Measurements from ENCODE around the gene VSTM2B.

The VSTM2B gene

GRCh38 chr19:29609636-29610035 is 83.8 kb downstream of the VSTM2B start:
- Histone ChIP-seq H3K9ac (ENCODE audit: low read depth in 1 of 2, low read length in 2 of 2) (no peak overlapping the region), H3K36me3 (ENCODE audit: control insufficient read depth in 2 of 2, insufficient read depth in 2 of 2, low read length in 2 of 2) (peaks cover 42 to 45% of the 10 kb centered on the region in 2 donors), H3K4me1 (ENCODE audit: control insufficient read depth in 2 of 2, insufficient read depth in 2 of 2, low read length in 2 of 2) (peaks cover 6 to 10% of the 10 kb centered on the region in 2 donors), H3K27ac (ENCODE audit: low read depth in 2 of 2, low read length in 2 of 2) (no peak overlapping the region), H3K9me3 (ENCODE audit: control insufficient read depth in 2 of 2, low read length in 2 of 2) (no peaks in the 10 kb centered on the region), H3K27me3 (ENCODE audit: control insufficient read depth in 2 of 2, insufficient read depth in 2 of 2, low read length in 2 of 2) (no peaks in the 10 kb centered on the region), H3K4me3 (ENCODE audit: low read length in 2 of 2) (no peak overlapping the region)

DNA sequence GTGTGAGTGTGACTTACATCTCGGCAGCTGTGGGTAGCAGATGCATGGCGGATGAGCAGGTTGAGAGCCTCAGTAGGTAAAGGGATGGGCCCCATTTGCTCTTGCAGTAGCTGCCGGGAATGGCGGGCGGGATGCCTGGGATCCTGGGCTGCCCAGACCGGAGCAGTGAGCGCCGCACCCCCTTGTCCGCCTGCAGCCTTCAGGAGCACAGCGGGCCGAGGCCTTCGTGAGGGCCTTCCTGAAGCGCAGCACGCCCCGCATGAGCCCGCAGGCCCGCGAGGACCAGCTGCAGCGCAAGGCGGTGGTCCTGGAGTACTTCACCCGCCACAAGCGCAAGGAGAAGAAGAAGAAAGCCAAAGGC is 84.4 kb downstream of the VSTM2B start:
- no peaks in the 10 kb centered on the region for H3K27me3 ChIP-seq (ENCODE audit: control insufficient read depth in 2 of 2, insufficient read depth in 2 of 2, low read length in 2 of 2)
- peaks cover 45 to 46% of the 10 kb centered on the region in 2 donors for H3K36me3 ChIP-seq (ENCODE audit: control insufficient read depth in 2 of 2, insufficient read depth in 2 of 2, low read length in 2 of 2)
- peaks cover 6 to 8% of the 10 kb centered on the region in 2 donors for H3K4me1 ChIP-seq (ENCODE audit: control insufficient read depth in 2 of 2, insufficient read depth in 2 of 2, low read length in 2 of 2)
- no peak overlapping the region for H3K27ac ChIP-seq (ENCODE audit: low read depth in 2 of 2, low read length in 2 of 2)
- no peaks in the 10 kb centered on the region for H3K9me3 ChIP-seq (ENCODE audit: control insufficient read depth in 2 of 2, low read length in 2 of 2)
- H3K9ac ChIP-seq (ENCODE audit: low read depth in 1 of 2, low read length in 2 of 2) = no peak overlapping the region
- no peak overlapping the region for H3K4me3 ChIP-seq (ENCODE audit: low read length in 2 of 2)

DNA sequence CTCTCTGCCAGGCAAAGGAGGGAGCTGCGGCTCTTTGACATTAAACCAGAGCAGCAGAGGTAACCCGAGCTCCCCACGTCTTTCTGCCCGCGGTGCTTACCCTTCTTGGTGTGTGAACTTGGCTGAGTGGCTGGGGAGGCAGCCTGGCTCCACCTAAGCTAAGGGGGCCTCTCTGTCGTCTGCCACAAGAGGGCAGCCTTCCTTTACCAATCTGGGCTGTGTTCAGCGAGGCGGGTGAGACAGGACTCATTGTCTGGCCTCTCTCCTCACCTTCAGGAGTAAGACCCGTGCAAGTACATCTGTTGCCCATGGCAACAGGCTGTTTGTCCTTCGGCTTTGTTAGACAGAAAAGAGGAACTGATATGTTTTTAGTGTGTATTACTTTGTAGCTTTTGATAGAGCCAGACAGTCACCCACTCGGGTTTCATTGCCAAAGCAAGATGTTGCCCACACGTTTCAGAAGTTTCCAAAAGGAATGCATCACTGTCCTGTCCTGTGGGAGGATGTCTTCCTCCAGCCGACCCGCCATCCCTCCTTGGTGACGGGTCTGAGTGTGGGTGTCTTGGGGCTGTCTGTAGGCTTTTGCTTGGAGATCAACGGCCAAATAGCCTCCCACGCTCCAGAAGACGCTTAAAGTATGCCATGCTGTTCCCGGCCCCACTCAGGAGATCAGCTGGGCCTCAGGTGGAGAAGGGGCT is 84.9 kb downstream of the VSTM2B start:
- peaks cover 5 to 6% of the 10 kb centered on the region in 2 donors for H3K4me1 ChIP-seq (ENCODE audit: control insufficient read depth in 2 of 2, insufficient read depth in 2 of 2, low read length in 2 of 2)
- peaks cover 47 to 51% of the 10 kb centered on the region in 2 donors for H3K36me3 ChIP-seq (ENCODE audit: control insufficient read depth in 2 of 2, insufficient read depth in 2 of 2, low read length in 2 of 2)
- H3K9me3 ChIP-seq (ENCODE audit: control insufficient read depth in 2 of 2, low read length in 2 of 2) = no peaks in the 10 kb centered on the region
- H3K4me3 ChIP-seq (ENCODE audit: low read length in 2 of 2) = no peak overlapping the region
- no peak overlapping the region for H3K9ac ChIP-seq (ENCODE audit: low read depth in 1 of 2, low read length in 2 of 2)
- H3K27ac ChIP-seq (ENCODE audit: low read depth in 2 of 2, low read length in 2 of 2) = no peak overlapping the region
- H3K27me3 ChIP-seq (ENCODE audit: control insufficient read depth in 2 of 2, insufficient read depth in 2 of 2, low read length in 2 of 2) = no peaks in the 10 kb centered on the region

- Histone ChIP-seq H3K9me3 (ENCODE audit: control insufficient read depth in 2 of 2, low read length in 2 of 2) (no peaks in the 10 kb centered on the region), H3K4me1 (ENCODE audit: control insufficient read depth in 2 of 2, insufficient read depth in 2 of 2, low read length in 2 of 2) (no peaks in the 10 kb centered on the region), H3K36me3 (ENCODE audit: control insufficient read depth in 2 of 2, insufficient read depth in 2 of 2, low read length in 2 of 2) (peaks cover 56 to 59% of the 10 kb centered on the region in 2 donors), H3K27ac (ENCODE audit: low read depth in 2 of 2, low read length in 2 of 2) (no peak overlapping the region), H3K4me3 (ENCODE audit: low read length in 2 of 2) (no peak overlapping the region), H3K9ac (ENCODE audit: low read depth in 1 of 2, low read length in 2 of 2) (no peak overlapping the region), H3K27me3 (ENCODE audit: control insufficient read depth in 2 of 2, insufficient read depth in 2 of 2, low read length in 2 of 2) (no peaks in the 10 kb centered on the region)
Observed at GRCh38 chr19:29612121-29612520, 86.3 kb downstream of the VSTM2B start.

DNA sequence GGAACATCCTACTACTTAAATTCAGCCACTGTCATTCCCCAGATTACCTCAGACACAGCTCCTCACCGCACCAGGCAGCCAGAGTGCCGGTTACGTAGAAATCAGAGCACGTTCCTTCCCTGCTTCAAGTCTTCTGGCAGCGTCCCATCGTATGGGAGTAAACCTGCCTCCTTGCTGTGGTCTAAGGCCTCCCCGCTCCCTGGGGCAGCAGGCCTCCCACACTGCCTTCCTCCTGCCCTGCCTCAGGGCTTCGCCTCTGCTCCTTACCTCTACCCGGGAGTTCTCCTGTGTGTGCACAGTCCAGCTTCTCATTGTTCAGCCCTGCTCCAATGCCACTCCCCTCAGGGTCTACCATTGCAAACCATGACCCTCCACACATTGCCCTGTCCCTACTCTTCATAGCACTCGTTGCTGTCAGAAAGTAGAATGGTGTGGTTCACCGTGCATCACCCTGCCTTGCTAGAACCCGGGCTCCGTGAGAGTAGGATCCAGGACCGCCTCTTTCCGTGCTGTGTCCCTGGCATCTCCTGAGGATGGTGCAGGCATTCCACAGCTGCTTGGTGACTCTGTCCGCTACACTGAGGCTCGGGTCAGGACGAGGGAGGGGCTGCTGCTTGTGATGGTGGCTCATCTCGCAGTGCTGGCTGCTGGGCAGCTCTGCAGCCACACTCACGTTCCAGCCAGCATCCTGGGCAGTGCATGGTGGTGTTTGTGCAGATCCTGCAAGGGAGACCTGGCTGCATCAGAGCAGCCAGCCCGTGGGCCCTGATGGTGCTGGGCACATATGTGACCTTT is 87.2 kb downstream of the VSTM2B start:
- Histone ChIP-seq H3K36me3 (ENCODE audit: control insufficient read depth in 2 of 2, insufficient read depth in 2 of 2, low read length in 2 of 2) (peaks cover 56 to 59% of the 10 kb centered on the region in 2 donors), H3K4me3 (ENCODE audit: low read length in 2 of 2) (no peak overlapping the region), H3K4me1 (ENCODE audit: control insufficient read depth in 2 of 2, insufficient read depth in 2 of 2, low read length in 2 of 2) (no peaks in the 10 kb centered on the region), H3K27ac (ENCODE audit: low read depth in 2 of 2, low read length in 2 of 2) (no peak overlapping the region), H3K9me3 (ENCODE audit: control insufficient read depth in 2 of 2, low read length in 2 of 2) (no peaks in the 10 kb centered on the region), H3K27me3 (ENCODE audit: control insufficient read depth in 2 of 2, insufficient read depth in 2 of 2, low read length in 2 of 2) (no peaks in the 10 kb centered on the region), H3K9ac (ENCODE audit: low read depth in 1 of 2, low read length in 2 of 2) (no peak overlapping the region)

DNA sequence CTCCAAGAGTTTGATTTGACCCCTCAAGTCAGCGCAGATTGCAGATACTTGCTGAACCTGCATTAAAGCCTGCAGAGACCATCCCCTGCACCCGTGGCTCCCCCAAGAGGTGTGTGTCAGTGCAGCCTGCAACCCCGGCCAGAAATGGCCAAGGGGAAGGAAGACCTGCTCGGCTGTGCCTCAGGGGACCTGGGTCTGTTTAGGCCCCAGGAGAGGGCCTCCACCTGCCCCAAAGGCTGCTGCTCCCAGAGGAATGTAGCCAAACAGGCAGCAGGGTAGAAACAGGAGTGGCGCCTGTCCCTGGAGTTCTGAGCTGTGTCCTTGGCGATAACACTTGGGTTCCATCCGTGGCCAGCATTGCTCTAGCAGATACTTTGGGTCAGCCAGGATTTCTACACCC is 88.3 kb downstream of the VSTM2B start:
- H3K9ac ChIP-seq (ENCODE audit: low read depth in 1 of 2, low read length in 2 of 2) = no peak overlapping the region
- no peaks in the 10 kb centered on the region for H3K9me3 ChIP-seq (ENCODE audit: control insufficient read depth in 2 of 2, low read length in 2 of 2)
- H3K27ac ChIP-seq (ENCODE audit: low read depth in 2 of 2, low read length in 2 of 2) = no peak overlapping the region
- H3K36me3 ChIP-seq (ENCODE audit: control insufficient read depth in 2 of 2, insufficient read depth in 2 of 2, low read length in 2 of 2) = peaks cover 52 to 53% of the 10 kb centered on the region in 2 donors
- H3K27me3 ChIP-seq (ENCODE audit: control insufficient read depth in 2 of 2, insufficient read depth in 2 of 2, low read length in 2 of 2) = no peaks in the 10 kb centered on the region
- H3K4me1 ChIP-seq (ENCODE audit: control insufficient read depth in 2 of 2, insufficient read depth in 2 of 2, low read length in 2 of 2) = no peaks in the 10 kb centered on the region
- no peak overlapping the region for H3K4me3 ChIP-seq (ENCODE audit: low read length in 2 of 2)

Data from mucosa of rectum (tissue), 2 donors.